Measurements from ENCODE around the gene SON.

SON gene

DNA sequence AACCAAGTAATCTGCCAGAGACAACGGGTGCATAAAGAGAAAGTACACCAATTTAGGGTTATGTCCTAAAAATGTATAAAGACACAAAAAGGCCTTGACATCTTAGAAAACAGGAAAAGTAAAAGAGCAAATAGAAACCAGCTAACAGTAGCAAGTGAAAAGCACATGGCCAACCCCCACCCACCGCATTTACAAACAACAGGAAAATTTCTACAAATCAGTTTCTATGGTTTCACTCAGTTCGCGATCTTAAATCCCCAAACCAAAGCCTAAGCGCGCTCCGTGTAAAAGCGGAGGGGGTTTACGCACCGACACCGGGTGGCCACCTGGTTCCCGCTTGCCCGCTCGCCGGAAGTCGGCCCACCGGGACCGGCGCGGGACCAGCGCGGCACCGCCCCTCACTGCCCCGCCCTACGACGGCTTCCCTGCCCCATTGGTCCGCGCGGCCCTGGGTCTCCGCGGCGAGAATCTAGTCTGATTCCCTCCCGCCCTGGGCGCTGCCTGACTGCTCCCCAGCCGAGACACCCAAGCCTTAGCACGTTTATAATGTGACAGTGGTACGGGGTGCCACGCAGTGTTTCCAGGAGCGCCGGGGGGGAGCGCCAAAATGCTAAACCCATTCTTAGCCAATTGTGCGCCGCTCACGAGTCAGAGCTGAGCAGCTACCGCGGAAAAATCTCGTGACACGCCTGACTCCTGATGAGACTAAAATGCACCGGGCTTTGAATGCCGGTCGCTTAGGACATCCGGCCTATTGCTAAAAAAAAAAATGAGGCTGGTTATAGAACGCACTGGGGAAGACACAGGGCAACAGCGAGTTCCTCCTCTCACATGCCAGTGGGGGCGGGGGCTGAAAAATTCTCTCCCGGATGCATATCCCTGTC lies 840 bp upstream of the SON start, which contains the start of gene GART:
GART (minus strand) TSS at position 362 of the 884 bp plus-strand sequence. CDS start 2,802 bp downstream, outside the sequence.
- DNase-seq (ENCODE audit: low read depth in 2 of 3, low spot score in 1 of 3) = peak; percentile 70 to 82 (median 75)

DNA sequence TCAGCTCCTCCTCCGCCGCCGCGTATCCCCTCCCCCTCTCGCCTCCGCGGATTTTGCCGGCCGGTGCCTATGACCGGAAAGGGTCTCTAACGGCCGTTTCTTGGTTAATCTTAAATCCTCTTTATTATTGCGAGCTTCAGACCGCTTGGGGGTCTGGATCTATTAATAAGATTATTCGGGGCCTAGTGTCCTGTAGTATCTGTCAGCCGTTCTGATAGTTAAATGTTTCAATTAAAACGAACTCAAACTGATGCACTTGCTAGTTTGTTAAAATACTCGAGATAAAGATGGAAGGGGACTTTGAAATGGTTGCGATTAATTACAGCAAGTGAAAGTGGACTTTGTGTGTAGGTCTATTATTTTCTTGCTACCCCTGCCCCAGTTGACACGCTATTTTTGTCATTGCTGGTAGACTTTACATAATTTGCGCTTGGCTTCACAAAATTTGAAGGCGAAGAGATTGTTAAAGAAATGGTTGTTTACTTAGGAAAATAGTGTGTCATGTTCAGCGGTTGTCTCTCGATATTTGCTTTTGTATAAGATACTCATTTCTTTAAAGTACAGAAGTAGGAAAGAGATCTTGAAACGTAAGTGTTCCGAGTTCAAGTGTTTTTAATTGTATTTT lies 779 bp downstream of the SON start:
- peak; percentile 57 to 75 (median 70) for DNase-seq (ENCODE audit: low read depth in 2 of 3, low spot score in 1 of 3)

DNA sequence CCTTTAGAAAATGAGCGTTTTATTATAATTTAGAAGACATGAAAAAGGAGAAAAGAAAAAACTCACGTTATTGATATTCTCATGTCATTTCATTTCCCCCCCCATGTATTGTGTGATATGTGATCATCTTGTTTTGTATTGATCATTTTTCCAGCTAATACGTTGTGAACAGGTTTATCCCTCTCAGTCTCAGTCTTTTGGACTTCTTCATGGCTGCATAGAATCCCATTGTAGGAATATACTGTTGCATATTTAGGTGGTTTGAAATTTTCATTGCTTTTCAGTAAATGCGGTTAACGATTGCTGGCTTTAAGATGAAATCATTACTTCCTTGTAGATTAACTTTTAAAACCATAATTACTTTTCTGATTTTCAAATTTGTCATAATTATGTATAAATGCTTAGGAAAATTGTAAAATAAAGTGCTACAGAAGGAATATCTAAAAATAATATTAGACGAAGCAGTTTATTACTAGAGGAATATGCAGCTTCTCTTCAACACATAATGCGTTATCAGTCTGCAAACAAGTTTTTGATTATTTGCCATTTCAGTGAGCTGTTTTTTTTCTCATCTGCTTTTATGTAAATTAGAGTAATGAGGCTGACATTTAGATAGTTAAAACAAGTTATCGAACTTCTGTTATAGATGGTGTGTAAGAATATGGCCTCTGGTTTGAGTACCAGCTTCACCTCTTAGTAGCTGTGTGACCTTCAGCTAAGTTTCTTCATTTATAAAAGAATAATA lies 1.8 kb downstream of the SON start:
- DNase-seq (ENCODE audit: low read depth in 2 of 3, low spot score in 1 of 3) = no peak

DNA sequence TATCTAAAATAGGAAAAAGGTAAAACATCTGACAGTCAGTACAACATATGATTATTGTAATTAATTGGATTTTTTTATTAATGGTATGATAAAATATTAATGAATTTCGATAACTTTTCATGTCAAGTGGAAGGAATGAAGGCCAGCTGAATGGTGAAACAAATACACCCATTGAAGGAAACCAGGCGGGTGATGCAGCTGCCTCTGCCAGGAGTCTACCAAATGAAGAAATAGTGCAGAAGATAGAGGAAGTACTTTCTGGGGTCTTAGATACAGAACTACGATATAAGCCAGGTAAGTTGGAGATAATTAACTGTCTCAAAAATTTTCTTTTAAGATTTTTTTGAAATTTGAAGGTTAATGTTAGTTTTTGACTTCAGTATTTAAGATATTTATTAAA lies 3.2 kb downstream of the SON start:
- no peak for DNase-seq (ENCODE audit: low read depth in 2 of 3, low spot score in 1 of 3)

DNA sequence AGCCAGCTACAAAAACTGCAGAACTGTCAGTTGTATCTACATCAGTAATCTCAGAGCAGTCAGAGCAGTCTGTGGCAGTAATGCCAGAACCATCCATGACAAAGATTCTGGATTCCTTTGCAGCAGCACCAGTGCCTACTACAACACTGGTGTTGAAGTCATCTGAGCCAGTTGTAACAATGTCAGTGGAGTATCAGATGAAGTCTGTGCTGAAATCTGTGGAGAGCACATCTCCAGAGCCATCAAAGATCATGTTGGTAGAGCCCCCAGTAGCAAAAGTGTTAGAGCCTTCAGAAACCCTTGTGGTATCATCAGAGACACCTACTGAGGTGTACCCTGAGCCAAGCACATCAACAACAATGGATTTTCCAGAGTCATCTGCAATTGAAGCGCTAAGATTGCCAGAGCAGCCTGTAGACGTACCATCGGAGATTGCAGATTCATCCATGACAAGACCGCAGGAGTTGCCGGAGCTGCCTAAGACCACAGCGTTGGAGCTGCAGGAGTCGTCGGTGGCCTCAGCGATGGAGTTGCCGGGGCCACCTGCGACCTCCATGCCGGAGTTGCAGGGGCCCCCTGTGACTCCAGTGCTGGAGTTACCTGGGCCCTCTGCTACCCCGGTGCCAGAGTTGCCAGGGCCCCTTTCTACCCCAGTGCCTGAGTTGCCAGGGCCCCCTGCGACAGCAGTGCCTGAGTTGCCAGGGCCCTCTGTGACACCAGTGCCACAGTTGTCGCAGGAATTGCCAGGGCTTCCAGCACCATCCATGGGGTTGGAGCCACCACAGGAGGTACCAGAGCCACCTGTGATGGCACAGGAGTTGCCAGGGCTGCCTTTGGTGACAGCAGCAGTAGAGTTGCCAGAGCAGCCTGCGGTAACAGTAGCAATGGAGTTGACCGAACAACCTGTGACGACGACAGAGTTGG lies 7.3 kb downstream of the SON start:
- DNase-seq (ENCODE audit: low read depth in 2 of 3, low spot score in 1 of 3) = no peak

DNA sequence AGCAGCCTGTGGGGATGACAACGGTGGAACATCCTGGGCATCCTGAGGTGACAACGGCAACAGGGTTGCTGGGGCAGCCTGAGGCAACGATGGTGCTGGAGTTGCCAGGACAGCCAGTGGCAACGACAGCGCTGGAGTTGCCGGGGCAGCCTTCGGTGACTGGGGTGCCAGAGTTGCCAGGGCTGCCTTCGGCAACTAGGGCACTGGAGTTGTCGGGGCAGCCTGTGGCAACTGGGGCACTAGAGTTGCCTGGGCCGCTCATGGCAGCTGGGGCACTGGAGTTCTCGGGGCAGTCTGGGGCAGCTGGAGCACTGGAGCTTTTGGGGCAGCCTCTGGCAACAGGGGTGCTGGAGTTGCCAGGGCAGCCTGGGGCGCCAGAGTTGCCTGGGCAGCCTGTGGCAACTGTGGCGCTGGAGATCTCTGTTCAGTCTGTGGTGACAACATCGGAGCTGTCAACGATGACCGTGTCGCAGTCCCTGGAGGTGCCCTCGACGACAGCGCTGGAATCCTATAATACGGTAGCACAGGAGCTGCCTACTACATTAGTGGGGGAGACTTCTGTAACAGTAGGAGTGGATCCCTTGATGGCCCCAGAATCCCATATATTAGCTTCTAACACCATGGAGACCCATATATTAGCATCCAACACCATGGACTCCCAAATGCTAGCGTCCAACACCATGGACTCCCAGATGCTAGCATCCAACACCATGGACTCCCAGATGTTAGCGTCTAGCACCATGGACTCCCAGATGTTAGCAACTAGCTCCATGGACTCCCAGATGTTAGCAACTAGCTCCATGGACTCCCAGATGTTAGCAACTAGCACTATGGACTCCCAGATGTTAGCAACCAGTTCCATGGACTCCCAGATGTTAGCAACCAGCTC lies 8.2 kb downstream of the SON start:
- DNase-seq (ENCODE audit: low read depth in 2 of 3, low spot score in 1 of 3) = no peak

DNA sequence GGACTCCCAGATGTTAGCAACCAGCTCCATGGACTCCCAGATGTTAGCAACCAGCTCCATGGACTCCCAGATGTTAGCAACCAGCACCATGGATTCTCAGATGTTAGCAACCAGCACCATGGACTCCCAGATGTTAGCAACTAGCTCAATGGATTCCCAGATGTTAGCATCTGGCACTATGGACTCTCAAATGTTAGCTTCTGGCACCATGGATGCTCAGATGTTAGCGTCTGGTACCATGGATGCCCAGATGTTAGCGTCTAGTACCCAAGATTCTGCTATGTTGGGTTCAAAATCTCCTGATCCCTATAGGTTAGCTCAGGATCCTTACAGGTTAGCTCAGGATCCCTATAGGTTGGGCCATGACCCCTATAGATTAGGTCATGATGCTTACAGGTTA lies 8.8 kb downstream of the SON start:
- DNase-seq (ENCODE audit: low read depth in 2 of 3, low spot score in 1 of 3) = no peak

DNA sequence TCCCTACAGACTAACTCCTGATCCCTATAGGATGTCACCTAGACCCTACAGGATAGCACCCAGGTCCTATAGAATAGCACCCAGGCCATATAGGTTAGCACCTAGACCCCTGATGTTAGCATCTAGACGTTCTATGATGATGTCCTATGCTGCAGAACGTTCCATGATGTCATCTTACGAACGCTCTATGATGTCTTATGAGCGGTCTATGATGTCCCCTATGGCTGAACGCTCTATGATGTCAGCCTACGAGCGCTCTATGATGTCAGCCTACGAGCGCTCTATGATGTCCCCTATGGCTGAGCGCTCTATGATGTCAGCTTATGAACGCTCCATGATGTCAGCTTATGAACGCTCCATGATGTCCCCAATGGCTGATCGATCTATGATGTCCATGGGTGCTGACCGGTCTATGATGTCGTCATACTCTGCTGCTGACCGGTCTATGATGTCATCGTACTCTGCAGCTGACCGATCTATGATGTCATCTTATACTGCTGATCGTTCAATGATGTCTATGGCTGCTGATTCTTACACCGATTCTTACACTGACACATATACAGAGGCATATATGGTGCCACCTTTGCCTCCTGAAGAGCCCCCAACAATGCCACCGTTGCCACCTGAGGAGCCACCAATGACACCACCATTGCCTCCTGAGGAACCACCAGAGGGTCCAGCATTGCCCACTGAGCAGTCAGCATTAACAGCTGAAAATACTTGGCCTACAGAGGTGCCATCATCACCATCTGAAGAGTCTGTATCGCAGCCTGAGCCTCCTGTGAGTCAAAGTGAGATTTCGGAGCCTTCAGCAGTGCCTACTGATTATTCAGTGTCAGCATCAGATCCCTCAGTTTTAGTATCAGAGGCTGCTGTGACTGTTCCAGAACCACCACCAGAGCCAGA lies 9.5 kb downstream of the SON start:
- DNase-seq (ENCODE audit: low read depth in 2 of 3, low spot score in 1 of 3) = no peak

DNA sequence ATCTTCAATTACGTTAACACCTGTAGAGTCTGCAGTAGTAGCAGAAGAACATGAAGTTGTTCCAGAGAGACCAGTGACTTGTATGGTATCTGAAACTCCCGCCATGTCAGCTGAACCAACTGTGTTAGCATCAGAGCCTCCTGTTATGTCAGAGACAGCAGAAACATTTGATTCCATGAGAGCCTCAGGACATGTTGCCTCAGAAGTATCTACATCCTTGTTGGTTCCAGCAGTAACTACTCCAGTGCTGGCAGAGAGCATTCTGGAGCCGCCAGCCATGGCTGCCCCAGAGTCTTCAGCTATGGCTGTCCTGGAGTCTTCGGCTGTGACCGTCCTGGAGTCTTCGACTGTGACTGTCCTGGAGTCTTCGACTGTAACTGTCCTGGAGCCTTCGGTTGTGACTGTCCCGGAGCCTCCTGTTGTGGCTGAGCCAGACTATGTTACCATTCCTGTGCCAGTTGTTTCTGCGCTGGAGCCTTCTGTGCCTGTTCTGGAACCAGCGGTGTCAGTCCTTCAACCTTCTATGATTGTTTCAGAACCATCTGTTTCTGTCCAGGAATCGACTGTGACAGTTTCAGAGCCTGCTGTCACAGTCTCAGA lies 10.3 kb downstream of the SON start:
- DNase-seq (ENCODE audit: low read depth in 2 of 3, low spot score in 1 of 3) = no peak

DNA sequence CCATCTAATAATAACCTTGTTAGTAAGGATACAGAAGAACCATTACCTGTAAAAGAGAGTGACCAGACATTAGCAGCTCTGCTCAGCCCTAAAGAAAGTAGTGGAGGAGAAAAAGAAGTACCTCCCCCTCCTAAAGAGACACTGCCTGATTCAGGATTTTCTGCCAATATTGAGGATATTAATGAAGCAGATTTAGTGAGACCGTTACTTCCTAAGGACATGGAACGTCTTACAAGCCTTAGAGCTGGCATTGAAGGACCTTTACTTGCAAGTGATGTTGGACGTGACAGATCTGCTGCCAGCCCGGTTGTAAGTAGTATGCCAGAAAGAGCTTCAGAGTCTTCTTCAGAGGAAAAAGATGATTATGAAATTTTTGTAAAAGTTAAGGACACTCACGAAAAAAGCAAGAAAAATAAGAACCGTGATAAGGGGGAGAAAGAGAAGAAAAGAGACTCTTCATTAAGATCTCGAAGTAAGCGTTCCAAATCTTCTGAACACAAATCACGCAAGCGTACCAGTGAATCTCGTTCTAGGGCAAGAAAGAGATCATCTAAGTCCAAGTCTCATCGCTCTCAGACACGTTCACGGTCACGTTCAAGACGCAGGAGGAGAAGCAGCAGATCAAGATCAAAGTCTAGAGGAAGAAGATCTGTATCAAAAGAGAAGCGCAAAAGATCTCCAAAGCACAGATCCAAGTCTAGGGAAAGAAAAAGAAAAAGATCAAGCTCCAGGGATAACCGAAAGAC lies 11.6 kb downstream of the SON start:
- DNase-seq (ENCODE audit: low read depth in 2 of 3, low spot score in 1 of 3) = no peak

DNA sequence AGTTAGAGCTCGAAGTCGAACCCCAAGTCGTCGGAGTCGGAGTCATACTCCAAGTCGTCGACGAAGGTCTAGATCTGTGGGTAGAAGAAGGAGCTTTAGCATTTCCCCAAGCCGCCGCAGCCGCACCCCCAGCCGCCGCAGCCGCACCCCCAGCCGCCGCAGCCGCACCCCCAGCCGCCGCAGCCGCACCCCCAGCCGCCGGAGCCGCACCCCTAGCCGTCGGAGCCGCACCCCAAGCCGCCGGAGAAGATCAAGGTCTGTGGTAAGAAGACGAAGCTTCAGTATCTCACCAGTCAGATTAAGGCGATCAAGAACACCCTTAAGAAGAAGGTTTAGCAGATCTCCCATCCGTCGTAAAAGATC lies 12.1 kb downstream of the SON start:
- no peak for DNase-seq (ENCODE audit: low read depth in 2 of 3, low spot score in 1 of 3)

DNA sequence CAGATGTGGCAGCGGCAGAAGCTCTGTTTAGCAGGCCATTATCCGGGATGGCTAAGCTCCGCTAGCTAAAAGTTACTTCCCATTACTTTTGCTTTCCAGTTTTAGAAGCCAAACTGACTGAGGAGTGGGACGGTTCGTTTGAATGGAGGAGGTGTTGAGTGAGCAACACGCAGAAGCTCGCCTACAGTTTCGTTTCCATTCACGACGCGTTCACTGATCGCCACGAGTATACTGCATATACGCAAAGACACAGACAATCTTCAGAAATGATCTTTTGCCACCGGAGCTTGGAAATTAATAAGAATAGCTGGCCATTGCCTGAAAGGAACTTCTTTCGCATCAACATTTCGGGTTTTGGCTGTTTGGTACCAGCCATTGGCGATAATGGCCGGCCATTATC lies 14.6 kb downstream of the SON start:
- no peak for DNase-seq (ENCODE audit: low read depth in 2 of 3, low spot score in 1 of 3)

DNA sequence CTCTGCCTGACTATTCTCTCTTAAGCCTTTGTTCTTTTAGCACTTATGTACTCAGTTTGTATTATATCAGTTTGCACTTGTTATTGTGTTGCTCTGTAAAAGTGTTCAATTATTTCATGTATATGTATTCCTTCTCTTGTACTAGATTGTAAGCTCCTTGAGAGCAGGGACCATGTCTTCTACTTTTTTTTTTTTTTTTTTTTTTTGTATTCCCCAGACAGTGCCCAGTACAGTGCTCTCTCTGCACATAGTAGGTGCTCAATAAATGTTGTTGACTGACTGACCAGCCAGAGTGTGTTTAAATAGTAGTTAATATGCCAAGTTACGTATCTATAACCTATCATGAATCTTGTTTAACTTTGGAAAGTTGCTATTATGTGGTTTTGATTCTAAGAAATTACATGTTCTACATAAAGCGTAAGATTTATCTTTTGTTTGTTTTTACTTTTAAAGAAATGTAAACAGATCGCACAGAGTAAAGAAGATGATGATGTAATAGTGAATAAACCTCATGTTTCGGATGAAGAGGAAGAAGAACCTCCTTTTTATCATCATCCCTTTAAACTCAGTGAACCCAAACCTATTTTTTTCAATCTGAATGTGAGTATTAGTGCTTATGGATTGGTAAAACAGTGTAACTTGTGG lies 16.1 kb downstream of the SON start:
- no peak for DNase-seq (ENCODE audit: low read depth in 2 of 3, low spot score in 1 of 3)

DNA sequence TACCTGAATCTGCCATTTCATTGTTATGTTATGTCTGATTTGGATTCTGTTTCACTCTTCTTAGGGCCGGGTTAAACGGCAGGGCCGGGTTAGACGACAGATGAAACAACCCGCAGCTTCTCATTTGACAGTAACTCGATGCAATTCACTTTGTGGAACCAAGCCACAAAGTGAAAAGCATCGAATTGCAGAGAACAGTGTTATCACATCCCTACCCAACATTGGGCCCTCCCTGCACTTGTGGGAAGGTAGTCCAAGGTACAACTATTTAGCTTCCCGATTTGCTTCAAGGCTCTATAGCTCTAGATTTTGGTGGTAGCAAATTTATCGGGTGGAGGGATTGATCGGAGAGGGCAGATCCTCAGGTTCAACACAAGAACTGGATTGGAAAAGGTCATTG lies 17.0 kb downstream of the SON start:
- DNase-seq (ENCODE audit: low read depth in 2 of 3, low spot score in 1 of 3) = no peak

DNA sequence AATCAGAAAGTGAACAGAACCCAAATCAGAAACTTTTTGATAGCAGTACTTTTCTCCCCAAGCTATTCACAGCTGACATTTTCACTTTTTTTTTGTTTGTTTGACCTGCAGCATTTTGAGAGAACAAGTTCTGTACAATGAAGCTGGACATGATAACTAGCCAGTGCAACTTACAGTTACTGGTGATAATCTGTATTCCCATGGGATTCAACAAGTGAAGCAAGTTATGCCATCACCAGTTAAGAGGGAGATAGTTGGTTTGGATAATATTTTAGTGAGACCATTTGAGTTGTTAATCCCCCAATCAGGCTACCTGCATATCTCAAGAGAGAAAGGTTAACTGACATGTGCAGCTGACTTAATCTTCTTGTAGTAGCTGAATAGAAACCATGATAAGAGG lies 18.1 kb downstream of the SON start:
- DNase-seq (ENCODE audit: low read depth in 2 of 3, low spot score in 1 of 3) = no peak

DNA sequence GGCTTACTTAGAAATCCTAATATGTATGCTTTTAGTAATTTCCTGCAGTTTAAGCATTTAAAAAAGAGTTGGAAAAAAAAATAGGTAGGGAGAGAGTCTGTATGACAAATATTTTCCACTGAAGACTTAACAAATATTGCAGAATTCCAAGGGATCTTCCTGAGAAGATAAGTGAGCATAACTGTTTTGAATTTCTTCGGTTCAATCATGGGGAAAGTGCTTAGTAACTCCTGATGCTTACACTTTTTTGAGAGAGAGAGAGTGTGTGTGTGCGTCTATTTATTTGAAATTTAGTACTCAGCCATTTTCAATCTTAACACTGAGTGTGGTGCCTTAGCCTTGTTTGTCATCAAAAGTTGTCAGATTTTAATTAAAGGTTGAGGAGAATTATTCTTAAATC lies 18.5 kb downstream of the SON start:
- DNase-seq (ENCODE audit: low read depth in 2 of 3, low spot score in 1 of 3) = no peak

DNA sequence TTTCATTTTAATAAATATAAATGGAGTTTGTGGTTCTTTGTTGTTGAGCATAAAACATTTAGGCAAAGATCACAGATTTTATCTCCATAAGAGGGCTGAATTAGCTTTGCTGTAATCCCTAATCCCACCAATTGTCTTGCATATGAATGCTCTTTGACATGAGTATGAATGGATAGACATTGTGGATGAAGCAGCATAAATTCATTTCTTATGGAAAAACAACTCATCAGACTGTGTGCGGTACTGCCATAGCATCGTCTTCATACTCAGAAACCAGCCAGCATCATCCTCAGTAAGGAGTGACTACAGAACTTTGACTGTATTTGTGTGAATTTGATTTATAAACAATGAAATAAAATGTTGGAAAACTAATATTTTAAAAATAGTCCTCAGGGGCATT lies 19.6 kb downstream of the SON start:
- no peak for DNase-seq (ENCODE audit: low read depth in 2 of 3, low spot score in 1 of 3)
